ENCODE measurements around the gene SMTN.

DNA sequence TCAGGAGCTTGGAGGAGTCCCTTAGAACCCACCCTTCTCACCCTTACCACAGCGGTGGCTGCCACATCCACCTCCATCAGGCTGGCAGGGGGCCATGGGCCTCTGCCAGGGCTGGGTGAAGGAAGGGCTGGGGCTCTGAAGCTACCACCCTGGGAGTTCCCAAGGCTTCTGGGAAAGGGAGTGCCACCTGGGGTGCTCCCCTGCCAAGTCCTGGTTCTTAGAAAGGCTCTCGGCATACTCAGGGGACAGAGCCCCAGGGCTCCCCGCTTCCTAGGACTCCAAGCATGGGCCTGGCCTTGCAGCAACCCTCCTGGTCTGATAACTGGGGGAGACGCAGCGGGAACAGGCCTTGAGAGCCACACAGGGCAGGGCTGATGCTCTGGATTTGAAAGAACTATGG lies 59.6 kb downstream of the SMTN start:
- TF ChIP-seq NFIC (IDR thresholded peaks at IDR 0.05), result peak; percentile 75
- TF ChIP-seq USF1 (IDR thresholded peaks at IDR 0.05), result no peak
- TF ChIP-seq MAX (IDR thresholded peaks at IDR 0.05), result no peak
- TF ChIP-seq YY1 (IDR thresholded peaks at IDR 0.05; ENCODE audit: low read depth), result no peak
- TF ChIP-seq RAD21 (IDR thresholded peaks at IDR 0.05; ENCODE audit: low read depth), result no peak
- TF ChIP-seq TAF1 (IDR thresholded peaks at IDR 0.05; ENCODE audit: low read depth), result no peak
- no peak for TF ChIP-seq FOXM1 (IDR thresholded peaks at IDR 0.05; ENCODE audit: borderline replicate concordance, low read depth)

All from Ishikawa (cell line).